Jurkat, Clone E6-1 (cell line): Measurements from ENCODE around the gene MMD.
"Not testable (repeated sequence)": the region's sequence is repeated elsewhere in the genome, so short reads cannot be mapped to it uniquely, and the experiment has no call there.

Experiments
- DNase-seq: peaks from one replicate; pipeline ENCODE4 v3.0.0-alpha.2; 2011; ENCODE audit warnings: low read depth, low spot score
- H3K4me3 ChIP-seq: 2 replicates; pipeline ENCODE4 v1.5.1; 2011; ENCODE audit warnings: mild to moderate bottlenecking, low read length, control low read depth, moderate library complexity

The MMD gene

GRCh38 chr17:55446004-55446403, 24.4 kb upstream of the MMD start:
- not testable (repeated sequence) for DNase-seq, H3K4me3 ChIP-seq

- no peak overlapping the region for H3K4me3 ChIP-seq
- DNase-seq, result no peak
Observed at GRCh38 chr17:55444471-55445441, 23.1 kb upstream of the MMD start.

GRCh38 chr17:55443904-55444303, 22.3 kb upstream of the MMD start:
- no peak overlapping the region for H3K4me3 ChIP-seq
- no peak for DNase-seq

- no peak overlapping the region for H3K4me3 ChIP-seq
- no peak for DNase-seq
Observed at GRCh38 chr17:55442953-55443683, 21.5 kb upstream of the MMD start.

- peak overlapping the region; percentile 30 for H3K4me3 ChIP-seq
- no peak for DNase-seq
Observed at GRCh38 chr17:55442462-55442861, 20.8 kb upstream of the MMD start.

GRCh38 chr17:55441544-55441943, 19.9 kb upstream of the MMD start:
- H3K4me3 ChIP-seq, result peak overlapping the region; percentile 30
- peak; percentile 85 for DNase-seq

GRCh38 chr17:55440391-55440790, 18.8 kb upstream of the MMD start:
- no peak for DNase-seq
- no peak overlapping the region for H3K4me3 ChIP-seq

GRCh38 chr17:55437159-55437605, 15.5 kb upstream of the MMD start:
- no peak for DNase-seq
- no peak overlapping the region for H3K4me3 ChIP-seq

GRCh38 chr17:55436224-55437158, 14.9 kb upstream of the MMD start:
- no peak overlapping the region for H3K4me3 ChIP-seq

GRCh38 chr17:55435408-55435807, 13.8 kb upstream of the MMD start:
- no peak for DNase-seq
- H3K4me3 ChIP-seq, result no peak overlapping the region

More at GRCh38 chr17:55436224-55437158, 14.9 kb upstream of the MMD start:
- DNase-seq, result no peak

GRCh38 chr17:55434721-55435120, 13.1 kb upstream of the MMD start:
- no peak overlapping the region for H3K4me3 ChIP-seq
- no peak for DNase-seq

GRCh38 chr17:55433629-55434422, 12.2 kb upstream of the MMD start:
- H3K4me3 ChIP-seq, result no peak overlapping the region
- no peak for DNase-seq

GRCh38 chr17:55433029-55433628, 11.5 kb upstream of the MMD start:
- DNase-seq, result no peak
- no peak overlapping the region for H3K4me3 ChIP-seq

GRCh38 chr17:55432358-55433028, 10.9 kb upstream of the MMD start:
- no peak overlapping the region for H3K4me3 ChIP-seq
- DNase-seq, result no peak

GRCh38 chr17:55431914-55432313, 10.3 kb upstream of the MMD start:
- H3K4me3 ChIP-seq, DNase-seq: not testable (repeated sequence)

- no peak overlapping the region for H3K4me3 ChIP-seq
- DNase-seq, result no peak
Observed at GRCh38 chr17:55430541-55431288, 9.1 kb upstream of the MMD start.

- H3K4me3 ChIP-seq, result no peak overlapping the region
- DNase-seq, result no peak
Observed at GRCh38 chr17:55427587-55427882, 5.9 kb upstream of the MMD start.
